Measurements from ENCODE around the gene ABHD3. TPM values are rescaled to one million over a fixed set of nuclear protein-coding genes. Genes with fewer than 3 reads are reported as not detected.
"Not testable (repeated sequence)": the region's sequence is repeated elsewhere in the genome, so short reads cannot be mapped to it uniquely, and the experiment has no call there.

ABHD3 gene
- total RNA-seq, 1 experiment from 2014 or later = 10.2 TPM

- no peak for DNase-seq (ENCODE audit: extremely low read depth, low read depth)
These were observed 51.2 kb downstream of the ABHD3 start for GRCh38 chr18:21653361-21653760.

DNA sequence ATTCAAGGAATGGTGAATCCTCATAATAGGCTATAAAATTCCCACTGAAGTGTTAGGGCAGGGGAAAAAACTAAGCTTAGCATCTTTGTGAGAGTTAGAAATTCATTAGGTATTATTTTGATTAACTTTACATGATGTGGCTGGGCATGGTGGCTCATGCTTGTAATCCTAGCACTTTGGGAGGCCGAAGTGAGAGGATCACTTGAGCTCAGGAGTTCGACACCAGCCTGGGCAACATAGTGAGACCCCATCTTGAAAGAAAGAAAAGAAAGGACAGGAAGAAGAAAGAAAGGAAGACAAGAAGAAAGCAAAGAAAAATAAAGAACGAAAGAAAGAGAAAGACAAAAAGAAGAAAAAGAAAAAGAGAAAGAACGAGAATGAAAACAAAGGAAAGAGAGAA lies 52.5 kb downstream of the ABHD3 start:
- no peak for DNase-seq (ENCODE audit: extremely low read depth, low read depth)

- DNase-seq (ENCODE audit: extremely low read depth, low read depth) = no peak
These were observed 54.3 kb downstream of the ABHD3 start for GRCh38 chr18:21650311-21650710.

DNA sequence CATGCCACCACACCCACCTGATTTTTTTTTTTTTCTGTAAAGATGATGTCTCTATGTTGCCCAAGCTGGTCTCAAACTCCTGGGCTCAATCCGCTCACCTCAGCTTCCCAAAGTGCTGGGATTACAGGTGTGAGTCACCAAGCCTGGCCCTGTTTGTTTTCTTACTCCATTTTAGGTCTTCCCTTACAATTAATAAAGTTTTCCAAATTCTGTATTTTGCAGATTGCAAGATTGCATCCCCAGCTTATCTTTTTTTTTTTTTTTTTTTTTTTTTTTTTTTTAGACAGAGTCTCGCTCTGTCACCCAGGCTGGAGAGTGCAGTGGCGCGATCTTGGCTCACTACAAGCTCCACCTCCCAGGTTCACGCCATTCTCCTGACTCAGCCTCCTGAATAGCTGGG lies 64.2 kb downstream of the ABHD3 start:
- not testable (repeated sequence) for DNase-seq (ENCODE audit: extremely low read depth, low read depth)

DNA sequence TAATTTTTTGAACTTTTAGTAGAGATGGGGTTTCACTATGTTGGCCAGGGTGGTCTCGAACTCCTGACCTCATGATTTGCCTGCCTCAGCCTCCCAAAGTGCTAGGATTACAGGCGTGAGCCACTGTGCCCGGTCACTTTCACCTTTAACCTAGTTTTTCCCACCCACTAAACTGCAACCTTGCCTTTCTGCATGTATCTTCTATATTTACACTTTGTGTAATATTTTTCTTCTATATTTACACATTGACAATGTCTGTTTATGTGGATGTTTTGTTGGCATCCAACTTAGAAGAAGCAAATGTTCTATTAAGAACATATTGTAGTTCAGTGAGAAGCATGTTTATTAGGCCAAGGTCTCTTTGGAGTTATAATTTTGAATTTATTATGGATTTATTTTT lies 65.8 kb downstream of the ABHD3 start:
- no peak for DNase-seq (ENCODE audit: extremely low read depth, low read depth)

DNA sequence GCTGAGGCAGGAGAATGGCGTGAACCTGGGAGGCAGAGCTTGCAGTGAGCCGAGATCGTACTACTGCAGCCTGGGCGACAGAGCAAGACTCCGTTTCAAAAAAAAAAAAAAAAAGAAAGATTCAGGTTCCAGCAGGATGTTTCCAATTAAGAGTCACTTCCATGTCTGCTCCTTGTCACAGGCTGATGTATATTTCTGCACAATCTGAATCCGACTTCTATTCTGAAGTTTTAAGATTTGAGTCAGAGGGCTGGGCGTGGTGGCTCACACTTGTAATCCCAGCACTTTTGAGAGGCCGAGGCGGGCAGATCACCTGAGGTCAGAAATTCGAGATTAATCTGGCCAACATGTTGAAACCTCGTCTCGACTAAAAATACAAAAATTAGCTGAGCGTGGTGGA lies 67.8 kb downstream of the ABHD3 start:
- DNase-seq (ENCODE audit: extremely low read depth, low read depth) = no peak

DNA sequence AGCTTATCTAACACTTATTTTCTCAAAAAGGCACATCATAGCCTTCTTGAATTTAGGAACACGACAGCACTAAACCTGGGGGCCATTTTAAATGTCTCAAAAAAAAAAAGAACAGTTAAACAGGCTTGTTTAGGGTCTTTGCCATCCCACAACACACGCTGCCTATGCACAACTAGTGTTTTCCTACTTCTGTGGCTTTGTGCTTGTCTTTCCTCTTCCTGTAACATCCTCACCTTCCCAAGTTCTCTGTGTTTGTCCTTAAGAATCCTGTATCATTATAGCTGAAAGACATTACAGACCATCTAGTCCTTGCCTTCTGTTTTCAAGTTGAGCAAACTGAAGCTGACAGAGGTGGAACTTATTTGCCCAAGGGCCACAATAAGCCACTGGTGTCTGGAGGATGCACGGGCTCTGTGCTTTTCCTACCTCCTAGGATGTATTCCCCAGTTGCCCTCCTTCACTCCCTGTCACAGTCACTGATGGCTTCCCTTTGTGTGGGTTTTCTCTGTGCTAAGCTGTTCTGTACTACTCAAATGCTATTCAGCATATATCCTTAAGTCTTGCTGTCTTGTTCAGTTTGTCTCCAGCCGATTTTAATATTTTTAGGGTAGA lies 69.9 kb downstream of the ABHD3 start:
- DNase-seq (ENCODE audit: extremely low read depth, low read depth) = no peak

- DNase-seq (ENCODE audit: extremely low read depth, low read depth) = no peak
These were observed 72.2 kb downstream of the ABHD3 start for GRCh38 chr18:21632393-21632792.

DNA sequence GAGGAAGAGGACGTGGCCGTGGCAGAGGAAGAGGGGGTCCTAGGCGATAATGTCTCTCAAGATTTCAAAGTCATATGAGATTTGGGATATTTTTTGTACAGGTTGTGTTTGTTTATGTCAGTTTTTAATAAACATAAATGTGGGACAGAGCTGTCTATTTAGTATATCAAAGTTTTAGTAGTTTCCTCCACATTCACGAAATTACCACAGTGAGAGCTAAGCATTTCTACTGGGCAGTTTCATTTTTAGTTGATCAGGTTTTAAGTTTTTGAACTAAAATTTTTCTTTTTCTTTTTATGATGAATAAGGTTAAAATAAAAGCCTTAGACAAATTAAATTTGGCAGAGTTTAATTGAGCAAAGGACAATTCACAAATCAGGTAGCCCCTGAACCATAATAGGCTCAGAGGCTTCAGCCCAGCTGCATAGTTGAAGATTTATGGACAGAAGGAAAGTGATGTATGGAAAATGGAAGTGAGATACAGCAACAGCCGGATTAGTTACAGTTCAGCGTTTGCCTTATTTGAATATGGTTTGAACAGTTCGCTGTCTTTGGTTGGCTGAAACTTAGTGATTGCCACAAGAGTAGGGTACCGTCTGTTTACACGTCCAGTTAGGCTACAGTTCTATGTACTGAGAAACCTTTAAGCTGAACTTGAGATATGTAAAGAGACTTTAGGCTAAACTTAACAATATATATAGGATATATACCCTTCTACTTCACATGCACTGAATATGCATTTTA lies 75.3 kb downstream of the ABHD3 start:
- no peak for DNase-seq (ENCODE audit: extremely low read depth, low read depth)

GRCh38 chr18:21621640-21622039 lies 82.9 kb downstream of the ABHD3 start:
- DNase-seq (ENCODE audit: extremely low read depth, low read depth) = not testable (repeated sequence)

GRCh38 chr18:21612125-21613039 lies 92.2 kb downstream of the ABHD3 start, which contains the start of gene SNRPD1:
Gene SNRPD1 (plus strand): TSS chr18:21612314. CDS start chr18:21612430, 116 bp downstream.
- DNase-seq (ENCODE audit: extremely low read depth, low read depth) = peak; percentile 79

DNA sequence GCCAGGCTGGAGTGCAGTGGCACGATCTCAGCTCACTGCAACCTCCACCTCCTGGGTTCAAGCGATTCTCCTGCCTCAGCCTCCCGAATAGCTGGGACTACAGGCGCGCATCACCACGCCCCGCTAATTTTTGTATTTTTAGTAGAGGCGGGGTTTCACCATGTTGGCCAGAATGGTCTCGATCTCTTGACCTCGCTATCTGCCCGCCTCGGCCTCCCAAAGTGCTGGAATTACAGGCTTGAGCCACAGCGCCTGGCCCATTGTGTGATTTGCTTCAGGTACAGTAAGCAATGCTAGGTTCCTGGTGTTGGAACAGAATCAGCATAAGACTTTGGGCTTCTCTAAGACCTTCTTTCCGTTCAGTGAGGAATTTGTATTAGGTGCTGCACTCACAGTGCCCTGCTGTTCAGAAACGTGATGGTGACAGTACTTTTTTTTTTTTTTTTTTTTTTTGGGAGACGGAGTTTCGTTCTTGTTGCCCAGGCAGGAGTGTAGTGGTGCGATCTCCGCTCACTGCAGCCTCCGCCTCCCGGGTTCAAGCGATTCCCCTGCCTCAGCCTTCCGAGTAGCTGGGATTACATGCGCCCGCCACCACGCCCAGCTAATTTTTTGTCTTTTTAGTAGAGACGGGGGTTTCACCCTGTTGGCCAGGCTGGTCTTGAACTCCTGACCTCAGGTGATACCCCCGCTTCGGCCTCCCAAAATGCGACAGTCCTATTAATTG lies 93.0 kb downstream of the ABHD3 start:
- DNase-seq (ENCODE audit: extremely low read depth, low read depth) = not testable (repeated sequence)

DNA sequence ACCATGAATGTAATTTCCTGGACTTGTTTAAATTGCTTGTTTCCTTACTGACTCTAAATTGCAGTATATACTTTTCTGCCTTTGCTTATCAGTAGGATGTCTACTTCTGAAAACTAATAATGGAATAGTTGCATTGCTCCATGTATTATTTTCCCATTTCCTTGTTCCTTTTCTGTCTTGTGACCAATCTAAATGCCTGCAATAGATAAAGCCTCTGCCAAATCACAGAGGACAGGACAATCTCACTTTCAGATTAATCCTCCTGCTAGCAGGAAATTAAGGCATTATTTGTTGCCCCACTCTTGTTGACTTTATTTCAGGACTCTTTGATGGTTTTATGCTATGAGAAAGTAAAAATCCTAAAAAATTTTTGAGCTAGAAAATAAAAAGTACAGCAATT lies 99.4 kb downstream of the ABHD3 start:
- no peak for DNase-seq (ENCODE audit: extremely low read depth, low read depth)

- DNase-seq (ENCODE audit: extremely low read depth, low read depth) = no peak
These were observed 99.9 kb downstream of the ABHD3 start for GRCh38 chr18:21604671-21605070.

DNA sequence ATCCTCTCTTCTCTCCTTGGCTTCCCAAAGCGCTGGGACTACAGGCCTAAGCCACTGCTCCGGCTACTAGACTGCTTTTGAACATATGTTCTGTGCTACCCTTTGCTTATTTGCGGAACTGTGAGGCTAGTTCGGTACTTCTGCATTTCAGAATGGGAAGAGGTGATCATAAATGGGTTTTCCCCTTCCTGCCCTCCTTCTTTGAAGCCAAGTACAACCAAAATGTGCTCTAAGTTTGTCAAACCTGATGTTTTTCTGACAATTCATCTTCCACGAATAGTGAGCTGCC lies 102.3 kb downstream of the ABHD3 start:
- DNase-seq (ENCODE audit: extremely low read depth, low read depth) = no peak

Small RNAs within 50 kb of the gene (small RNA-seq; reads per million reads assigned to genes)
- gene MIR320C1 (0 reads per million in 2 experiments), gene RF00019 (0 reads per million in 2 experiments), gene RF01241 (0 reads per million in 2 experiments)

Other genes starting within 250 kb of the ABHD3 start
- gene ESCO1, start 104.1 kb downstream of the ABHD3 start, total RNA-seq (2014; rRNA removed; shearing (Covaris generic)) = 17.3 and 19.5 TPM in 2 replicates
- 71.4 and 79.4 TPM in 2 replicates for gene SNRPD1, start 92.5 kb downstream of the ABHD3 start, total RNA-seq (2014; rRNA removed; shearing (Covaris generic))
- gene MIB1, start 36.0 kb upstream of the ABHD3 start, total RNA-seq (2014; rRNA removed; shearing (Covaris generic)) = 37.7 and 42.0 TPM in 2 replicates